ENCODE results near the gene MYO7B. TPM values are rescaled to one million over a fixed set of nuclear protein-coding genes. Genes with fewer than 3 reads are reported as not detected.

Gene MYO7B
- polyA plus RNA-seq, 1 of the 3 experiments (the other 2 are of a cell fraction), result 0.08 TPM

DNA sequence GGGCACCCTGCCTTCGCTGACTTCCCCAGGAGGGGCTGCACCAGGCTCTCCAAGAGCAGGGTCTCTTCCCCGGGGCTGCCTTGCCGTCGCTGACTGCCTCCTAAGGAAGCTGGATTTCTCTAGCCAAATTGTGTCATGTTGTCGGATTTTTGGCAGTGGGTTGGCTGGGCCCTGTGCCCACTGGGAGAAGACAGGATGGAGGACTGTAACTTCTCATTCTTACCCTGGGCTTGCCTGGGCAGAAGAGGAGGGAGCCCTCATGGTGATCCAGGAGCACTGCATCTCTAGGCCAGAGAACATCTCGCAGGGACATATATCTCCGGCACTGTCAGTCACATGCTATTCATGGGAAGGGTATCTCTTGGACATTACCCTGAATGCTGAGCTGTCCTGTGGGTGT lies 6.3 kb downstream of the MYO7B start:
- Histone ChIP-seq H4K20me1 (ENCODE audit: insufficient read depth) (no peaks in the 10 kb centered on the region), H3K27me3 (ENCODE audit: insufficient read depth) (no peaks in the 10 kb centered on the region; the same call in 1 of the 2 replicates), H2AFZ (ENCODE audit: low read depth) (no peak overlapping the region), H3K4me3 (ENCODE audit: low read depth in 2 of 2, low read length in 1 of 2) (no peak overlapping the region), H3K79me2 (ENCODE audit: insufficient read depth) (no peaks in the 10 kb centered on the region), H3K9me3 (no peaks in the 10 kb centered on the region), H3K27ac (ENCODE audit: low read depth in 2 of 2, low read length in 1 of 2) (no peak overlapping the region), H3K9me2 (no peaks in the 10 kb centered on the region), H3K9ac (no peak overlapping the region), H3K4me2 (no peak overlapping the region), H3F3A (replicated peaks; ENCODE audit: insufficient read depth) (no peaks in the 10 kb centered on the region), H3K4me1 (ENCODE audit: control insufficient read depth in 1 of 2, insufficient read depth in 2 of 2, low read depth in 1 of 2, low read length in 1 of 2) (no peaks in the 10 kb centered on the region), H3K36me3 (replicated peaks in 1 of 2; ENCODE audit: control insufficient read depth in 1 of 2, insufficient read depth in 2 of 2, low read length in 1 of 2) (no peaks in the 10 kb centered on the region)
- ChIA-PET POLR2A (no interaction called here), CTCF (no interaction called here)
- no peak for TF ChIP-seq FOXM1 (IDR thresholded peaks at IDR 0.05; ENCODE audit: low read depth)
- no peak for TF ChIP-seq RCOR1 (IDR thresholded peaks at IDR 0.05; ENCODE audit: low read length)
- TF ChIP-seq JUND (IDR thresholded peaks at IDR 0.05), result no peak
- no peak for TF ChIP-seq YY1 (IDR thresholded peaks at IDR 0.05; ENCODE audit: low read depth)
- TF ChIP-seq GATA2 (CRISPR knock-in tag; IDR thresholded peaks at IDR 0.05), result no peak
- TF ChIP-seq, protein P1, sequence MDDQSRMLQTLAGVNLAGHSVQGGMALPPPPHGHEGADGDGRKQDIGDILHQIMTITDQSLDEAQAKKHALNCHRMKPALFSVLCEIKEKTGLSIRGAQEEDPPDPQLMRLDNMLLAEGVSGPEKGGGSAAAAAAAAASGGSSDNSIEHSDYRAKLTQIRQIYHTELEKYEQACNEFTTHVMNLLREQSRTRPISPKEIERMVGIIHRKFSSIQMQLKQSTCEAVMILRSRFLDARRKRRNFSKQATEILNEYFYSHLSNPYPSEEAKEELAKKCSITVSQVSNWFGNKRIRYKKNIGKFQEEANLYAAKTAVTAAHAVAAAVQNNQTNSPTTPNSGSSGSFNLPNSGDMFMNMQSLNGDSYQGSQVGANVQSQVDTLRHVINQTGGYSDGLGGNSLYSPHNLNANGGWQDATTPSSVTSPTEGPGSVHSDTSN (IDR thresholded peaks at IDR 0.05), result no peak
- no peak for TF ChIP-seq NFIC (IDR thresholded peaks at IDR 0.05; ENCODE audit: borderline replicate concordance)
- no peak for TF ChIP-seq EP300 (IDR thresholded peaks at IDR 0.05; ENCODE audit: borderline replicate concordance in 1 of 2, low read depth in 1 of 2, low read length in 1 of 2)
- TF ChIP-seq TCF12 (IDR thresholded peaks at IDR 0.05), result no peak
- no peak for TF ChIP-seq FOSL2 (IDR thresholded peaks at IDR 0.05; ENCODE audit: borderline replicate concordance, low read depth)
- no peak for TF ChIP-seq CHD2 (IDR thresholded peaks at IDR 0.05; ENCODE audit: low read length, partially characterized antibody)
- no peak for TF ChIP-seq RAD21 (IDR thresholded peaks at IDR 0.05; ENCODE audit: low read length)
- TF ChIP-seq SIN3A (IDR thresholded peaks at IDR 0.05; ENCODE audit: borderline replicate concordance, low read depth, low read length), result no peak
- TF ChIP-seq RFX5 (IDR thresholded peaks at IDR 0.05; ENCODE audit: low read length), result no peak
- TF ChIP-seq POLR2AphosphoS5 (IDR thresholded peaks at IDR 0.05; ENCODE audit: low read depth, low read length), result no peak
- TF ChIP-seq EZH2phosphoT487 (IDR thresholded peaks at IDR 0.05; ENCODE audit: borderline replicate concordance, low read depth), result no peak
- TF ChIP-seq NRF1 (IDR thresholded peaks at IDR 0.05; ENCODE audit: low read depth, low read length), result no peak
- TF ChIP-seq, protein P2, sequence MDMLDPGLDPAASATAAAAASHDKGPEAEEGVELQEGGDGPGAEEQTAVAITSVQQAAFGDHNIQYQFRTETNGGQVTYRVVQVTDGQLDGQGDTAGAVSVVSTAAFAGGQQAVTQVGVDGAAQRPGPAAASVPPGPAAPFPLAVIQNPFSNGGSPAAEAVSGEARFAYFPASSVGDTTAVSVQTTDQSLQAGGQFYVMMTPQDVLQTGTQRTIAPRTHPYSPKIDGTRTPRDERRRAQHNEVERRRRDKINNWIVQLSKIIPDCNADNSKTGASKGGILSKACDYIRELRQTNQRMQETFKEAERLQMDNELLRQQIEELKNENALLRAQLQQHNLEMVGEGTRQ (IDR thresholded peaks at IDR 0.05; ENCODE audit: borderline replicate concordance, low read depth, low read length), result no peak
- TF ChIP-seq, protein P3, sequence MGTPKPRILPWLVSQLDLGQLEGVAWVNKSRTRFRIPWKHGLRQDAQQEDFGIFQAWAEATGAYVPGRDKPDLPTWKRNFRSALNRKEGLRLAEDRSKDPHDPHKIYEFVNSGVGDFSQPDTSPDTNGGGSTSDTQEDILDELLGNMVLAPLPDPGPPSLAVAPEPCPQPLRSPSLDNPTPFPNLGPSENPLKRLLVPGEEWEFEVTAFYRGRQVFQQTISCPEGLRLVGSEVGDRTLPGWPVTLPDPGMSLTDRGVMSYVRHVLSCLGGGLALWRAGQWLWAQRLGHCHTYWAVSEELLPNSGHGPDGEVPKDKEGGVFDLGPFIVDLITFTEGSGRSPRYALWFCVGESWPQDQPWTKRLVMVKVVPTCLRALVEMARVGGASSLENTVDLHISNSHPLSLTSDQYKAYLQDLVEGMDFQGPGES (IDR thresholded peaks at IDR 0.05; ENCODE audit: low read depth, low read length), result no peak
- TF ChIP-seq SMC3 (IDR thresholded peaks at IDR 0.05; ENCODE audit: low read depth, low read length), result no peak
- no peak for DNase-seq
- 76% methylated on average over 5 of the region's 7 CpGs for WGBS (ENCODE audit: low lambda C conversion rate)
